Thyroid gland (tissue), 4 donors: ENCODE results near the gene POLR3H.

ENCODE experiments used
- POLR2A ChIP-seq, 2 donors: fragments of 450-650 bp; IDR thresholded peaks; one replicate each; pipeline ENCODE4 v1.6.1; 2017; ENCODE audit warnings: antibody characterized with exemption in 2 of 2, mild to moderate bottlenecking in 2 of 2, moderate library complexity in 1 of 2
- TF ChIP-seq, protein P1 (sequence below), 6 experiments: fragments of 200-600 bp in 3 of 6; fragments of 450-650 bp in 3 of 6; sonication (generic) in 3 of 6; IDR thresholded peaks; one replicate each; pipeline ENCODE4 v1.5.1; 2016 to 2019; ENCODE audit warnings: antibody characterized with exemption in 6 of 6, mild to moderate bottlenecking in 2 of 6, inconsistent platforms in 1 of 6, moderate library complexity in 1 of 6

DNA sequence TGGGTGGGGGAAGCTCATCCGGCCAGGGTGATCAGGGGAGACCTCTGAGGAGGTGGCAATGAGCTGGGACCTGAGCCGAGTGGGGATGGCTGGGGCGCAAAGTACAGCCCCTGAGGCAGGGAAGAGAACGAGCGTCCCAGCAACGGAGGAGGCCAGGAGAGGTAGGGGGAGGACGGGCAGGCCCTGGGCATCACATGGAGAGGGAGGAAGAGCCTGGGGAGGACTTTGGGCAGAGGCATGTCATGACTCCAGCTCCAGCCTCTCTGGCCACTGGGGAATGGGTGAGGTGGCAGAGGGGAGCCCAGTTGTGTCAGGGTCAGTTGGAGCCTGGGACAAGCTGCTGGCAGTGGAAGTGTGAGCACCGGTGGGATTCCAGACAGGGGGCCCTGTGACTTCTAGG lies 33.8 kb upstream of the POLR3H start:
- TF ChIP-seq POLR2A (IDR thresholded peaks at IDR 0.05), result no peak
- TF ChIP-seq, protein P1, sequence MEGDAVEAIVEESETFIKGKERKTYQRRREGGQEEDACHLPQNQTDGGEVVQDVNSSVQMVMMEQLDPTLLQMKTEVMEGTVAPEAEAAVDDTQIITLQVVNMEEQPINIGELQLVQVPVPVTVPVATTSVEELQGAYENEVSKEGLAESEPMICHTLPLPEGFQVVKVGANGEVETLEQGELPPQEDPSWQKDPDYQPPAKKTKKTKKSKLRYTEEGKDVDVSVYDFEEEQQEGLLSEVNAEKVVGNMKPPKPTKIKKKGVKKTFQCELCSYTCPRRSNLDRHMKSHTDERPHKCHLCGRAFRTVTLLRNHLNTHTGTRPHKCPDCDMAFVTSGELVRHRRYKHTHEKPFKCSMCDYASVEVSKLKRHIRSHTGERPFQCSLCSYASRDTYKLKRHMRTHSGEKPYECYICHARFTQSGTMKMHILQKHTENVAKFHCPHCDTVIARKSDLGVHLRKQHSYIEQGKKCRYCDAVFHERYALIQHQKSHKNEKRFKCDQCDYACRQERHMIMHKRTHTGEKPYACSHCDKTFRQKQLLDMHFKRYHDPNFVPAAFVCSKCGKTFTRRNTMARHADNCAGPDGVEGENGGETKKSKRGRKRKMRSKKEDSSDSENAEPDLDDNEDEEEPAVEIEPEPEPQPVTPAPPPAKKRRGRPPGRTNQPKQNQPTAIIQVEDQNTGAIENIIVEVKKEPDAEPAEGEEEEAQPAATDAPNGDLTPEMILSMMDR (IDR thresholded peaks at IDR 0.05), result no peak
